GM12891 (cell line): ENCODE results near the gene MAGEC1.

Experiments
- PAX5 ChIP-seq: IDR thresholded peaks from 2 replicates; pipeline ENCODE4 v1.6.1; 2011; ENCODE audit warnings: low read length, moderate library complexity, mild to moderate bottlenecking; ENCODE audit not compliant: insufficient read depth, severe bottlenecking
- POLR2A ChIP-seq: IDR thresholded peaks from 2 replicates; pipeline ENCODE4 v1.6.1; 2011; ENCODE audit warnings: low read depth, low read length, control low read depth
- POLR2AphosphoS5 ChIP-seq: IDR thresholded peaks from 2 replicates; pipeline ENCODE4 v1.6.1; 2011; ENCODE audit warnings: low read depth, low read length, control low read depth
- POU2F2 ChIP-seq: IDR thresholded peaks from 2 replicates; pipeline ENCODE4 v1.6.1; 2011; ENCODE audit warnings: low read depth, mild to moderate bottlenecking, control low read depth, low read length, moderate library complexity
- SPI1 ChIP-seq: IDR thresholded peaks from 2 replicates; pipeline ENCODE4 v1.6.1; 2011; ENCODE audit warnings: low read depth, low read length, control low read depth
- TAF1 ChIP-seq: IDR thresholded peaks from 2 replicates; pipeline ENCODE4 v1.6.1; 2011; ENCODE audit warnings: low read depth, low read length, control low read depth

GRCh38 chrX:141952603-141953002 is 48.9 kb downstream of the MAGEC1 start:
- TF ChIP-seq POLR2A (no peak), POLR2AphosphoS5 (no peak), TAF1 (no peak), SPI1 (no peak), POU2F2 (no peak), PAX5 (no peak)
